ENCODE measurements around the gene PAPOLB.

PAPOLB gene

GRCh38 chr7:4849390-4849789, 12.4 kb downstream of the PAPOLB start:
- peak in 4 of 10 donors; percentile 32 to 43 (median 38) for DNase-seq
- intact Hi-C loops (cut with DNase I) = no loop called here

GRCh38 chr7:4845740-4846142, 16.1 kb downstream of the PAPOLB start:
- intact Hi-C loops (cut with DNase I) = loop anchor here (2.0 kb wide), 1 partner anchor 37 kb away; the partner anchor contains the start of gene RADIL
- DNase-seq = peak in 8 of 10 donors; percentile 43 to 92 (median 58)

GRCh38 chr7:4842319-4843064, 19.3 kb downstream of the PAPOLB start:
- intact Hi-C loops (cut with DNase I) = no loop called here
- peak in 1 of 10 donors; percentile 40 for DNase-seq

GRCh38 chr7:4841836-4842235, 20.0 kb downstream of the PAPOLB start:
- no peak for DNase-seq
- intact Hi-C loops (cut with DNase I) = no loop called here

- peak in 2 of 10 donors; percentile 26 to 75 for DNase-seq
- intact Hi-C loops (cut with DNase I) = no loop called here
These were observed 20.6 kb downstream of the PAPOLB start for GRCh38 chr7:4841007-4841784.

- peak in 4 of 10 donors; percentile 9 to 75 (median 63) for DNase-seq
- intact Hi-C loops (cut with DNase I) = no loop called here
These were observed 21.7 kb downstream of the PAPOLB start for GRCh38 chr7:4840079-4840501.

GRCh38 chr7:4838626-4839334, 23.1 kb downstream of the PAPOLB start:
- DNase-seq = peak in 3 of 10 donors; percentile 51 to 67 (median 62)
- intact Hi-C loops (cut with DNase I) = no loop called here

- intact Hi-C loops (cut with DNase I) = no loop called here
- peak in 3 of 10 donors; percentile 54 to 72 (median 59) for DNase-seq
These were observed 23.8 kb downstream of the PAPOLB start for GRCh38 chr7:4837803-4838625.

GRCh38 chr7:4837041-4837802, 24.6 kb downstream of the PAPOLB start:
- DNase-seq = peak in 3 of 10 donors; percentile 40 to 80 (median 69)
- intact Hi-C loops (cut with DNase I) = no loop called here

- intact Hi-C loops (cut with DNase I) = no loop called here
These were observed 25.6 kb downstream of the PAPOLB start for GRCh38 chr7:4836206-4836661.

GRCh38 chr7:4835398-4836205, 26.2 kb downstream of the PAPOLB start:
- DNase-seq = peak in 2 of 10 donors; percentile 66 to 72
- intact Hi-C loops (cut with DNase I) = no loop called here

More at GRCh38 chr7:4836206-4836661, 25.6 kb downstream of the PAPOLB start:
- DNase-seq = peak in 3 of 10 donors; percentile 69 to 85 (median 77)

- DNase-seq = peak in 3 of 10 donors; percentile 63 to 67 (median 67)
- intact Hi-C loops (cut with DNase I) = no loop called here
These were observed 27.0 kb downstream of the PAPOLB start for GRCh38 chr7:4834601-4835397.

GRCh38 chr7:4833691-4834600, 27.9 kb downstream of the PAPOLB start:
- intact Hi-C loops (cut with DNase I) = no loop called here

GRCh38 chr7:4833176-4833575, 28.7 kb downstream of the PAPOLB start:
- intact Hi-C loops (cut with DNase I) = no loop called here

More at GRCh38 chr7:4833691-4834600, 27.9 kb downstream of the PAPOLB start:
- peak in 3 of 10 donors; percentile 62 to 82 (median 80) for DNase-seq

GRCh38 chr7:4832711-4833110, 29.1 kb downstream of the PAPOLB start:
- intact Hi-C loops (cut with DNase I) = no loop called here
- peak in 3 of 10 donors; percentile 26 to 70 (median 29) for DNase-seq

More at GRCh38 chr7:4833176-4833575, 28.7 kb downstream of the PAPOLB start:
- peak in 3 of 10 donors; percentile 45 to 61 (median 49) for DNase-seq

Data from posterior cingulate gyrus (tissue), 11 donors.